ENCODE measurements around the gene IFI27L2.
A peak's percentile ranks its signal among the peaks of the same experiment; 100 is the strongest.
"Not testable (repeated sequence)": the region's sequence is repeated elsewhere in the genome, so short reads cannot be mapped to it uniquely, and the experiment has no call there.

IFI27L2 gene, protein sequence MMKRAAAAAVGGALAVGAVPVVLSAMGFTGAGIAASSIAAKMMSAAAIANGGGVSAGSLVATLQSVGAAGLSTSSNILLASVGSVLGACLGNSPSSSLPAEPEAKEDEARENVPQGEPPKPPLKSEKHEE

GRCh38 chr14:94129111-94129757, at the start of gene IFI27L2:
Gene IFI27L2, minus strand, starts transcription at chr14:94129604. Its CDS starts 40 bp downstream, at chr14:94129564.
- ATAC-seq = peak; percentile 95 to 97

GRCh38 chr14:94177806-94178205, 48.4 kb upstream of the IFI27L2 start:
- ATAC-seq = no peak

DNA sequence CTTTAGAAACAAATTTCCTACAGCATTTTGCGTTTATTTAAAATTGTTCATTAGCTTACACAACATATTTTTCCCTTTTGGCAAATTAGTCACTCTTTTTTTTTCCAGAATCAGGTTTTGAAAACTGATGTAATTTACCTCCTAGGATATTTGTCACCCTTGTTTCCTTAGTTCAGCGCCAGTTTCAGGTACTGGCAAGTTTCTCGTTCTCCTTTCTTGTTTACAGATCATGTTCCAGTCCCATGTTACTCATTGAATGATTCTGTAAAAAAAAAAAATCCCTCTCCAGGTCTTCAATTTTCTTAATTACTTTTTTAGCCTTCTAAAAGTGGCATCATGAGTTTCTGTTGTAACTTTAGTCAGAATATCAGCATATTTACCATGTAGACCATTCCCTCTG, 47.4 kb upstream of the IFI27L2 start:
- ATAC-seq = no peak

DNA sequence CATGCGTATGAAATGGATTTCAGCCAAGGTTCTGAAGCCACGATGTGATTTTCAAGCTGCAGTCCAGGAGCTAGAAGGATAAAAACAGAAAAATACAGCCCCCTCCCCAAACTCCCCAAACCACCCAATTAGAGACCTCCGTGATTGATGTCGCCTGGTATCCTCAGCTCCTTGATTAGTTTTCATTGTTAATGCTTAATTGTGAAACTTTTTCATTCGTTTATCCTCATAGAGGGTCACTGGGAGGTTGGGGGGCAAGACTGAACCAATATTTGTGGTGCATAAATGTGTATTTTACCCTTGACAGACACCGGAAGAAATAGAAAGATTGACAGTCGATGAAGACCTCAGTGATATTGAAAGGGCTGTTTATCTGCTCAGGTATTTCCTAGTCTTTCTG, 46.3 kb upstream of the IFI27L2 start:
- no peak for ATAC-seq

DNA sequence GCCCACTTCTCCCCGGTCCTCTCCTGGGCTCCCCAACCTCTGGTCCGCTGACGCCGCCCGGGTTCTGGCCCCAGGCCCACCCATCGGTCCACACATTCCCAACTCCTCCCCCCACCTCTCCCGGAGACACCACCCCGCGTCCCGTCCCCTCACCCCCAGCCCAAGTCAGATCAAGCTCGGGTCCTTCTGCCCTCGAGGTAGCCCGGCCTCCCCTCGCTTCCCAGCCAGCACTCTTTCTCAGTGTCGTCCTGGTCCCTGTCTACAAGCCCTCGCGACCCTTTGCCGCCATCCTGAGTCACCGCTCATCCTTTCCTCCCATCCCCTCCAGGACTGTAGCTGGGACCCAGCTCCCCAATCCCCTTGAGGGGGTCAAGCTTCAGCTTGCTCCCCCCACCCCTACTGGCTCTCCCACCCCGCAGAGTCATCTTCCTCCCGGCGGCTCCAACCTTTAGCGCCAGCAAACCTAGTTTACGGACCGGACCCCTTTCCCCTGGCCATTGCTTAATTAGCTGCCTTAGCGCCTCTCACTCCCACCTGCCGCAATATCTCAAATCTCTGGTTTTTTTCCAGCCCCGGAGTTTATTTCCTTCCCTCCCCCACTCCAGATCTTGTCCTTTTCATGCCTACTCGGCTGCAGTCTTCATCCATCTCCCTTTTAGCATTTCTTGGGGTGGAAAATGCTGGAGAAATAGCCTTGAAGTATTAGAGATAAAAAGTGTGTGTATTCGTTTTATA, 45.8 kb upstream of the IFI27L2 start:
- ATAC-seq = no peak

- ATAC-seq = no peak
Measured at GRCh38 chr14:94174604-94175010, 45.2 kb upstream of the IFI27L2 start.

DNA sequence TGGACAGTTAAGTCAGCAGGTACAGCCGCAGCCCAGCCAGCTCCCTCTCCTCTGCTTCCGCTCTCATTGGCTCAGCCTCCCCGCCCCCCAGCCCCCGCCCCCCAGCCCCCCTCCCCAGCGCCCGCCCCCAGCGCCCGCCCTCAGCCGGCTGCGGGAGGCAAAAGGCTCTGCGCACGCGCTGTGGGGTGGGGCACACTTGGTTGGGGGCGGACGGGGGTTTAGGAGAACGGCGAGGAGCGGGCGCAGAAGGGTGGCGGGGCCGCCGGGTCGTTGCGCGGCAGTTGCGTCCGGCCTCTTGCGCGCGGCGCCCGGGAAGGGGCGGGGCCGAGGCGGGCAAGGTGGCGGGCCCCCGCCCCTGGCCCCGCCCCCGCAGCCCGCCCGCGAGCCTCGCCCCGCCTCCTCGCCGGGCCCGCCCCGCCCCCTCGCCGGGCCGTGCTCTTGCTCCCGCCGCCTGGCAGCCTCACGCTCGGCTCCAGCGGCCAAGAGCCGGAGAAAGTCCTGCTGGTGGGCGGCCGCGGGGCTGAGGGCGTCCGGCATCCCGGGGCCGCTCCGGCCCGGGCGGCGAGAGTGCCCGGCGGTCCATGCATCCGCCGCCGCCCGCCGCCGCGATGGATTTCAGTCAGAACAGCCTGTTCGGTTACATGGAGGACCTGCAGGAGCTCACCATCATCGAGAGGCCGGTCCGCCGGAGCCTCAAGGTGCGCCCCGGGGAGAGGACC, 44.6 kb upstream of the IFI27L2 start, which contains the start of gene PPP4R4:
TSS of gene PPP4R4 (plus strand) at position 438 of the 719 bp plus-strand sequence. CDS start at position 582, 144 bp downstream.
- peak; percentile 84 to 85 for ATAC-seq

DNA sequence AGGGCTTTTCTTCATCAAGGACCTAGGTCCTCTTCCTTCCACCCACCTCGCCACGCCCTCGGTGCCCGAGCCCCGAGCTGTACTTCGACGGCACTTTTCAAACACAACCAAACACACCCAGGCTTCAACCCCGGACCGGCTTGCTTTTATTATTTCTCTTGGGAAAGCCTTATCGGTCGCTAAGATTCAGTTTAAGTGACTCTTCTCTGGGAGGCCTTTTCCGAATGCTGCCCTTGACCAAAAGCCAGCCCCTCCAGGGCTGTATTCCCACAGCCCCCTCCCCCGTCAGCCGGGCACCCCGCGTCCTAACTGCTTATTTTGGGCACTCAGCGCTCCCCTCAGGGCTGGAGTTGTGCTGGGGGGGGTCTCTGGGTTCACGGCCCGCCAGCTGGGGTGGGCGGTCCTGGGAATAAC, 44.1 kb upstream of the IFI27L2 start:
- no peak for ATAC-seq

- no peak for ATAC-seq
Measured at GRCh38 chr14:94172545-94172944, 43.1 kb upstream of the IFI27L2 start.

DNA sequence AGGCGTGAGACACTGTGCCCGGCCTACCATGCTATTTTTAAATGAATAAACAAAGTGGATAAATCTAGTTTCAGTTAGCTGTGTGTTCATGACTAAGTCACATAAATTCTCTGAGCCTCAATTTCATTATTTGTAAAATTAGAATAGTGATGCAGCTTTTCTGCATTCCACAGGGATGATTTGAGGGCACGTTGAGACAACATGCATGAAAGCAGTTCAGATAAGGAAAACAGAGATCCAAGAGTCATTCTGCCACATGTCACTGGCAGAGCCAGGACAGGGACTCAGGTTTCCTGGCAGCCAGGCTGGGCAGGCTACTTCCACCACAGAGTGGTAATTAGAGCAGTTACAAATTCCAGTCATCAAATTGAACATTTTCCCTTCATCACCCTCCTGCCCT, 41.8 kb upstream of the IFI27L2 start:
- ATAC-seq = no peak

DNA sequence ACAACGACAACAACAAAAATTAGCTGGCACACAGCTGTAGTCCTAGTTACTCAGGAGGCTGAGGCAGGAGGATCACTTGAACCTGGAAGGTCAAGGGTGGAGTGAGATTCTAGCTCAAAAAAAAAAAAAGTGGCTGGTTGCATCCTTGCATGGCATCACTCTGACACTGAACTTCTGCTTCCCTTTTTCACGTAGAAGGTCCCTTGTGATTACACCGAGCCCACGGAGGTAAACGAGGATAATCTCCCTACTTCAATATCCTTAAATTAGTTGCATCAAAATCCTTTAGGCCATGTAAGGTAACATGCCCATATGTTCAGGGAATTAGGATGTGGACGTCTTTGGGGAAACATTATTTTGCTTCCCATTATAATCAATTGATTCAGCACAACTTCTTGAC, 40.7 kb upstream of the IFI27L2 start:
- no peak for ATAC-seq

GRCh38 chr14:94165744-94166143, 36.3 kb upstream of the IFI27L2 start:
- ATAC-seq = no peak

DNA sequence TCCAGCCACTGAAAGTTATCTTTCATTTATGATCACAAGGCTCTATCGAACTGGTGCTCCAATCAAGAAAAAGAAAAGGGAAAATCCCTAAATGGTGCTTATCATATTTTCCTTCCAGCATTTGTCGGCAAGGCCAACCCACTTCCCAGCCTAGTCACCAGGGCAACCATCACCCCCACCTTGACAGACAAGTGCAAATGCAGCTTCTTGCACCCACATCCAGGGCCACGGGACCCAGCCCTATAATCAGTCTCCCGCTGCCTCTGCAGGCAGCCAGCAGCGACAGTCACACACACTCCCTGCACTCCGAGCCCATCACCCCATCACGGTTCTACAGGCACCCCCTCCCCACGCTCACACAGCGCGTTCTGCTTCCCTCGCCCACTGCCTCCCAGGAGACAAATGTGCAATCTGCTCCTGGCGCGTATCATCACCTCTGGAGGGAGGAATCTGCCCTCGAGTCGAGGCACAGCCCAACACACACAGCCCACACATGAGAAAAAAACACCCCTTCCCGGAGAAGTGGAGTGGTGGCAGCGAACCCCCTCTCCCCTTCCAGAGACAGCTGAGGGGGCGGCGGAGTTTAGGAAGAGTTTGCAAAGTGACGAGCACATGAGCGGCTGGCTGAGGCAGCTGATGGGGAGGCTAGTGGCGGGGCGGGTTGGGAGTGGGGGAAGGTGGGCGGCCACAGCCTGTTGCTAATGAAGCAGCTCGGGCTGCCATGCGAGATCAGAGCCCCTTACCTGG, 35.5 kb upstream of the IFI27L2 start:
- no peak for ATAC-seq

DNA sequence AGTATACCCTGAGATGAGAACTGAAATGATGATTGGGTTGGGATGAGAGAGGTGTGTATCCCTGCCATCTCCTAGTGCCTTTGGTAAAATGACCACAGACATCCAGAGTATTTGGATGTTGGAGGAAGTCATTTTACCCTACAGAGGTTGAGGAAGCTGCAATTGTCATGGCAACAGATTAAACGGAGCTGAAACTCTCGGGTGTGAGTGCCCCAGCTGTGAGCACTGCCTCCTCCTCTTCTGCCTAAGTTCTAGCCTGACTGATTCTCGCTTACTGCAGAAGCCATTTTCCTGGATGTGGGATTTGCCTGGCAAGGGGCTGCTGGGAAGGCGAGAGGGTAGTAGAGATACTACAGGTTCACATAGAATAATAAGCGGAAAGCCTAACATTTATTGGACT, 34.4 kb upstream of the IFI27L2 start:
- ATAC-seq = no peak

- ATAC-seq = no peak
Measured at GRCh38 chr14:94162466-94162865, 33.1 kb upstream of the IFI27L2 start.

DNA sequence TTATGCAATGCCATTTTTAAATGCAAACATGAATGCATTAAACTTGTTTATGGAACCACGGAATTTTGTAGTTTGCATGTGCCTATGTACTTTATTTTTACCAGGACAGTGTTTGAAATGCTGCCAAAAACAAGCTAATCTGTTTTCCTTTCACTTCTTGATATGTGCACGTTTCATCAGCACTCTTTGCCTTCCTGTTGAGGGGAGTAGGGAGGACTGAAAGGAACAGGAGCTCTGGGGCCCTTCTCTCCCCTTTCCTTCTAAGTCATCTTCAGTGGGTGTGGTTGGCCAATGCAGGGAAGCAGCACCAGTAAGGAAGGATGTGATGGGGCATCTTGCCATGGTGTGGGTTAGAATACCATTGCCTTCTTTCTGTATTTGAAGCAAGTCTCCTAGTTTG, 32.6 kb upstream of the IFI27L2 start:
- no peak for ATAC-seq

GRCh38 chr14:94161058-94161457, 31.7 kb upstream of the IFI27L2 start:
- ATAC-seq = no peak

DNA sequence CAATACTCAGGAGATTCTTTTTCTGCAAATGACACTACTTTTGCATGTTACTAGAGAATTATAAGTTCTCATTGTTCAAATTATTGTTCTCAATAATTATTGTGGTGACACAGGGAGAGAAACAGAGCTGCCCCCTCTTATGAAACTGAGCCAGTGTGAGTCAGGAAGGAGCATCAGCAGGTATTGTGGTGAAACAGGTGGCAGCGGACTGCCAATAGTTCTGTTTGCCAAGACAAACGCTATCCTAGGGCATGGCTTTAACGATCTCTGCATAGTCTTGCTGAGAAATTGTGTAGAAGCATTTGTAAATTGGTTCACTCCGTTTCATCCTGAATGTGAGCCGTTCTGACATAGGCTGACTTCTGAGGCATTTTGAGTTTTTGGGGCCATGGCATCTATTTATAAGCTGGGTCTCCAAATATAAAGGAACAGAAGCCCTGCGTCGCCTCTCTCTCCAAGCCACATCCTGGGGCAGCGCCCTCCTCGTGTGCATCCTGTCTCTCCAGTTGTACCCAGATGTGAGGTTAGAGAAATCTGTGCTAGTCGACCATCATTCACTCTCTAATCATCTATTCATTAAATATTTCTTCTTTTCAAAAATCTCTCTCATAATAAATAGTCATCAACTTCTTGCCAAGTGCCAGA, 29.0 kb upstream of the IFI27L2 start:
- ATAC-seq = peak; percentile 64 to 74

DNA sequence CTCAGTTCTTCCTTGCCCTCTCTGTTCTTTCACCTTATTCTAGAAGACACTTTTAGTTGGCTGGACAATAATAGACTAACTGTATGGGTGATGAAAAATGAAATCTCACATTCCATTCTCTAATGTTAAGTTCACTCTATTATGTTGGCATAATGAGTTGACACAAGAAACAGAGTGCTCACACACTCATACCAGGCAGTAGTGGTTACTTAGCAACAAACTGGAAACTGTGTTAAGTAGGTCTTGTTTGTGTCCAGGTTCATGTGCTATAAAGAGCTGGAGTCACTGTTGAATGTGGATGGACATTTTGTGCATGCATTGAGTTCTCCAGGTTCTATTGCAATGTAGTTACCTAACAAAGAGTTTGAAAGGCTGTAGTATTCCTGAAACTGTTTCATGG, 27.8 kb upstream of the IFI27L2 start:
- no peak for ATAC-seq

GRCh38 chr14:94156143-94156542, 26.7 kb upstream of the IFI27L2 start:
- not testable (repeated sequence) for ATAC-seq

GRCh38 chr14:94153750-94154342, 24.4 kb upstream of the IFI27L2 start:
- ATAC-seq = no peak

DNA sequence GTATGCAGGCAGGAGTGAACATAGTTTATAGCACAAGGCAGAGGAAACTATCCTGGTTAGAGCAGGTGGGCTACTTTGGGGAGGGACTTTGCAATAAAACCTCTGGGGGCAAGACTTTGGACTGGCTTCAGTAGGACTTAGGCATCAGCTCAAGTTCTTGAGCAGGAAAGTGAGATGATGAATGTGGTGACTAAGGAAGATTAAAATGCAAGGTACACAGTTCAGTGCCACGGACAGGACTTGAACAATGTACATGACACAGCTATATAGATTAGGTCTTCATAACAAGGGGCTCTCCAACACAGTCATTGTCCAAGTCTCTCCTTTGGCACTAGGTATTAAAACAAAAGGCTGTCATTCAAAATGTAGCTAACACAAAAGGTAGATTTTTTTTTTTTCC, 23.3 kb upstream of the IFI27L2 start:
- no peak for ATAC-seq

Measured in activated CD4-positive, CD25-positive, alpha-beta regulatory T cell treated with anti-CD3 and anti-CD28 coated beads, Interleukin-2, amount 50 U/mL, for 24 hours (primary cell).